WTC11 (cell line): ENCODE data around the gene ECSCR. TPM values are rescaled to one million over a fixed set of nuclear protein-coding genes. Genes with fewer than 3 reads are reported as not detected.

Experiments
- ATAC-seq: fragments of 200-7000 bp; cut with Tn5 transposase; 2 replicates; pipeline ENCODE4 v1.10.0; 2021; ENCODE audit warnings: mild to moderate bottlenecking, moderate library complexity
- CTCF ChIA-PET: fragments of 300-600 bp; sonication (Branson Sonifier 250); formaldehyde crosslinking; loops from one replicate; lab custom pipeline; 2021; ENCODE audit warnings: antibody characterized with exemption; lab: Charles Lee
- POLR2A ChIA-PET: fragments of 350-600 bp; sonication (Branson Sonifier 250); formaldehyde crosslinking; loops from one replicate; lab custom pipeline; 2021; ENCODE audit warnings: antibody characterized with exemption; lab: Charles Lee
- DNase-seq: peaks from one replicate; pipeline ENCODE4 v3.0.0; 2021; ENCODE audit warnings: low spot score
- H3K27ac Mint-ChIP-seq: 2 replicates; pipeline ENCODE4 v1.8.0; 2021; ENCODE audit warnings: mixed read lengths
- H3K27me3 Mint-ChIP-seq: 2 replicates; pipeline ENCODE4 v1.8.0; 2021; ENCODE audit warnings: low read depth, mild to moderate bottlenecking, moderate library complexity, mixed read lengths
- H3K36me3 Mint-ChIP-seq: 2 replicates; pipeline ENCODE4 v1.8.0; 2021; ENCODE audit warnings: mixed read lengths
- H3K4me1 Mint-ChIP-seq: 2 replicates; pipeline ENCODE4 v1.8.0; 2022; ENCODE audit warnings: mixed read lengths
- H3K4me3 Mint-ChIP-seq: 2 replicates; pipeline ENCODE4 v1.8.0; 2021; ENCODE audit warnings: mild to moderate bottlenecking, moderate library complexity, mixed read lengths
- H3K9me3 Mint-ChIP-seq: 2 replicates; pipeline ENCODE4 v1.8.0; 2021; ENCODE audit warnings: mixed read lengths
- CREM ChIP-seq: sonication (generic); formaldehyde crosslinking; IDR thresholded peaks from 2 replicates; pipeline ENCODE4 v1.8.1; 2022; ENCODE audit warnings: mild to moderate bottlenecking, missing genetic modification reagents, moderate library complexity
- E2F5 ChIP-seq: sonication (generic); formaldehyde crosslinking; IDR thresholded peaks from 2 replicates; pipeline ENCODE4 v1.8.1; 2022; ENCODE audit warnings: mild to moderate bottlenecking, moderate library complexity, missing genetic modification reagents
- ELF4 ChIP-seq: sonication (generic); formaldehyde crosslinking; IDR thresholded peaks from 2 replicates; pipeline ENCODE4 v1.8.1; 2022; ENCODE audit warnings: low read depth, mild to moderate bottlenecking, moderate library complexity, missing genetic modification reagents
- EMX1 ChIP-seq: fragments of 250-450 bp; sonication (Bioruptor Pico); IDR thresholded peaks from 2 replicates; pipeline ENCODE4 v1.8.0; 2021; ENCODE audit warnings: mild to moderate bottlenecking
- ESRRA ChIP-seq: sonication (generic); formaldehyde crosslinking; IDR thresholded peaks from 2 replicates; pipeline ENCODE4 v1.8.1; 2022; ENCODE audit warnings: mild to moderate bottlenecking, missing genetic modification reagents, borderline replicate concordance
- FOXP1 ChIP-seq: sonication (generic); formaldehyde crosslinking; IDR thresholded peaks from 2 replicates; pipeline ENCODE4 v1.8.0; 2022; ENCODE audit warnings: missing genetic modification reagents, mild to moderate bottlenecking, moderate library complexity, borderline replicate concordance
- IRF2 ChIP-seq: sonication (generic); formaldehyde crosslinking; IDR thresholded peaks from 2 replicates; pipeline ENCODE4 v1.8.0; 2022; ENCODE audit warnings: low read depth, missing genetic modification reagents, borderline replicate concordance
- NFE2L1 ChIP-seq: sonication (generic); formaldehyde crosslinking; IDR thresholded peaks from 2 replicates; pipeline ENCODE4 v1.8.1; 2023; ENCODE audit warnings: missing genetic modification reagents
- NFYB ChIP-seq: sonication (generic); formaldehyde crosslinking; conservative IDR thresholded peaks from 2 replicates; pipeline ENCODE4 v1.8.0; 2022; ENCODE audit warnings: low read depth, missing genetic modification reagents
- NR3C1 ChIP-seq: sonication (generic); formaldehyde crosslinking; conservative IDR thresholded peaks from 2 replicates; pipeline ENCODE4 v1.8.1; 2023; ENCODE audit warnings: low read depth, mild to moderate bottlenecking, missing genetic modification reagents
- PREB ChIP-seq: sonication (generic); formaldehyde crosslinking; IDR thresholded peaks from 2 replicates; pipeline ENCODE4 v1.8.1; 2022; ENCODE audit warnings: mild to moderate bottlenecking, missing genetic modification reagents, moderate library complexity, borderline replicate concordance
- SMAD3 ChIP-seq: sonication (generic); formaldehyde crosslinking; IDR thresholded peaks from 2 replicates; pipeline ENCODE4 v1.8.0; 2022; ENCODE audit warnings: missing genetic modification reagents, mild to moderate bottlenecking, borderline replicate concordance
- SOX15 ChIP-seq: fragments of 250-450 bp; sonication (Bioruptor Pico); IDR thresholded peaks from 2 replicates; pipeline ENCODE4 v1.9.0; 2021; ENCODE audit warnings: mild to moderate bottlenecking
- TEAD1 ChIP-seq: sonication (generic); formaldehyde crosslinking; IDR thresholded peaks from 2 replicates; pipeline ENCODE4 v1.8.0; 2022; ENCODE audit warnings: mild to moderate bottlenecking, missing genetic modification reagents
- ZMAT4 ChIP-seq: fragments of 250-450 bp; sonication (Bioruptor Pico); IDR thresholded peaks from 2 replicates; pipeline ENCODE4 v1.9.0; 2021; ENCODE audit warnings: mild to moderate bottlenecking
- ZNF121 ChIP-seq: sonication (generic); formaldehyde crosslinking; IDR thresholded peaks from 2 replicates; pipeline ENCODE4 v1.8.0; 2023; ENCODE audit warnings: missing genetic modification reagents
- ZNF263 ChIP-seq: sonication (generic); formaldehyde crosslinking; IDR thresholded peaks from 2 replicates; pipeline ENCODE4 v1.8.1; 2022; ENCODE audit warnings: low read depth, mild to moderate bottlenecking, moderate library complexity, missing genetic modification reagents
- ZNF423 ChIP-seq: fragments of 250-450 bp; sonication (Bioruptor Pico); IDR thresholded peaks from 2 replicates; pipeline ENCODE4 v2.1.2; 2022; ENCODE audit warnings: mild to moderate bottlenecking, moderate library complexity
- ZNF671 ChIP-seq: fragments of 250-450 bp; sonication (Bioruptor Pico); IDR thresholded peaks from 2 replicates; pipeline ENCODE4 v1.8.0; 2021; ENCODE audit warnings: mild to moderate bottlenecking
- total RNA-seq: library from RNA; stranded (reverse); gene quantifications from 3 replicates; pipeline ENCODE4 v1.2.3, GENCODE V29; 2021
- TF ChIP-seq, protein P1 (sequence below): sonication (generic); formaldehyde crosslinking; conservative IDR thresholded peaks from 2 replicates; pipeline ENCODE4 v1.8.1; 2023; ENCODE audit warnings: mild to moderate bottlenecking, low read depth, missing genetic modification reagents, moderate library complexity
- TF ChIP-seq, protein P2 (sequence below): sonication (generic); formaldehyde crosslinking; IDR thresholded peaks from 2 replicates; pipeline ENCODE4 v1.8.0; 2022; ENCODE audit warnings: mild to moderate bottlenecking, missing genetic modification reagents
- TF ChIP-seq, protein P3 (sequence below): sonication (generic); formaldehyde crosslinking; IDR thresholded peaks from 2 replicates; pipeline ENCODE4 v1.8.0; 2023; ENCODE audit warnings: missing genetic modification reagents, mild to moderate bottlenecking, borderline replicate concordance

Gene ECSCR
- total RNA-seq, 1 experiment from 2014 or later: 2.7 TPM

GRCh38 chr5:139435676-139436075 lies 26.9 kb downstream of the ECSCR start (continued):
- TF ChIP-seq SOX15 (CRISPR knock-in tag) (no peak), SMAD3 (CRISPR knock-in tag) (no peak), NFE2L1 (no peak)
- TF ChIP-seq, all 79 proteins: peak for 0

DNA sequence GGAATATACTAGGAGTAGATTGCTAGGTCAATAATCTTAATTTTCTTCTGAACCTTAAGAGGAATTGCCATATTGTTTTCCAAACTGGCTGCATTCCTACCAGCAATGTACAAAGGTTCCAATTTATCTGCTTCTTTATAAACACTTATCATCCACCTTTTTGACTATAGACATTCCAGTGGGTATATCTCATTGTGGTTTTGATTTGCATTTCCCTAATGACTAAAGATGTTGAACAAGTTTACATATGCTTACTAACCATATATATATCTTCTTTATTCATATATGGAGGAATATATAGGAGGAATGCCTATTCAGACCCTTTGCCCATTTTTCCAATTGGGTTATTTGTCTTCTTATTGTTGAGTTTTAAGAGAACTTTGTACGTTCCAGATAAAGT lies 30.8 kb downstream of the ECSCR start:
- DNase-seq (no peak), ATAC-seq (no peak)
- Mint-ChIP-seq H3K4me1 (no peaks in the 10 kb centered on the region), H3K27ac (no peak overlapping the region), H3K4me3 (no peak overlapping the region), H3K27me3 (no peaks in the 10 kb centered on the region), H3K9me3 (no peaks in the 10 kb centered on the region), H3K36me3 (peaks cover 16% of the 10 kb centered on the region)
- ChIA-PET POLR2A (no interaction called here), CTCF (interaction anchor here (2.4 kb wide), 1 partner anchor 9 kb away, joined by 8 read pairs; no protein-coding TSS in a partner anchor)
- TF ChIP-seq NFYB (CRISPR knock-in tag): no peak
- TF ChIP-seq ZNF423: no peak
- TF ChIP-seq CREM: no peak
- TF ChIP-seq, protein P1, sequence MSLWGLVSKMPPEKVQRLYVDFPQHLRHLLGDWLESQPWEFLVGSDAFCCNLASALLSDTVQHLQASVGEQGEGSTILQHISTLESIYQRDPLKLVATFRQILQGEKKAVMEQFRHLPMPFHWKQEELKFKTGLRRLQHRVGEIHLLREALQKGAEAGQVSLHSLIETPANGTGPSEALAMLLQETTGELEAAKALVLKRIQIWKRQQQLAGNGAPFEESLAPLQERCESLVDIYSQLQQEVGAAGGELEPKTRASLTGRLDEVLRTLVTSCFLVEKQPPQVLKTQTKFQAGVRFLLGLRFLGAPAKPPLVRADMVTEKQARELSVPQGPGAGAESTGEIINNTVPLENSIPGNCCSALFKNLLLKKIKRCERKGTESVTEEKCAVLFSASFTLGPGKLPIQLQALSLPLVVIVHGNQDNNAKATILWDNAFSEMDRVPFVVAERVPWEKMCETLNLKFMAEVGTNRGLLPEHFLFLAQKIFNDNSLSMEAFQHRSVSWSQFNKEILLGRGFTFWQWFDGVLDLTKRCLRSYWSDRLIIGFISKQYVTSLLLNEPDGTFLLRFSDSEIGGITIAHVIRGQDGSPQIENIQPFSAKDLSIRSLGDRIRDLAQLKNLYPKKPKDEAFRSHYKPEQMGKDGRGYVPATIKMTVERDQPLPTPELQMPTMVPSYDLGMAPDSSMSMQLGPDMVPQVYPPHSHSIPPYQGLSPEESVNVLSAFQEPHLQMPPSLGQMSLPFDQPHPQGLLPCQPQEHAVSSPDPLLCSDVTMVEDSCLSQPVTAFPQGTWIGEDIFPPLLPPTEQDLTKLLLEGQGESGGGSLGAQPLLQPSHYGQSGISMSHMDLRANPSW (CRISPR knock-in tag): no peak
- no peak for TF ChIP-seq ELF4 (CRISPR knock-in tag)
- no peak for TF ChIP-seq ZNF671 (CRISPR knock-in tag)
- TF ChIP-seq, protein P2, sequence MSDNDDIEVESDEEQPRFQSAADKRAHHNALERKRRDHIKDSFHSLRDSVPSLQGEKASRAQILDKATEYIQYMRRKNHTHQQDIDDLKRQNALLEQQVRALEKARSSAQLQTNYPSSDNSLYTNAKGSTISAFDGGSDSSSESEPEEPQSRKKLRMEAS (CRISPR knock-in tag): no peak
- no peak for TF ChIP-seq ZNF263 (CRISPR knock-in tag)

- ChIA-PET POLR2A (interaction anchor here (0.5 to 1.2 kb wide), 2 partner anchors 9 to 93 kb away, joined by 4 to 5 read pairs; partner anchors contain the start of gene DNAJC18), CTCF (no interaction called here)
- Mint-ChIP-seq H3K4me3 (no peak overlapping the region), H3K9me3 (no peaks in the 10 kb centered on the region), H3K36me3 (peaks cover 20% of the 10 kb centered on the region), H3K4me1 (no peaks in the 10 kb centered on the region), H3K27ac (no peak overlapping the region), H3K27me3 (no peaks in the 10 kb centered on the region)
- no peak for DNase-seq
- ATAC-seq: no peak
- TF ChIP-seq ZNF671 (CRISPR knock-in tag): no peak
- no peak for TF ChIP-seq TEAD1
- no peak for TF ChIP-seq ZNF121 (CRISPR knock-in tag)
- TF ChIP-seq, protein P1 (CRISPR knock-in tag): no peak
- no peak for TF ChIP-seq ZMAT4 (CRISPR knock-in tag)
- TF ChIP-seq EMX1 (CRISPR knock-in tag): no peak
- no peak for TF ChIP-seq PREB (CRISPR knock-in tag)
- no peak for TF ChIP-seq ESRRA (CRISPR knock-in tag)
- TF ChIP-seq ELF4 (CRISPR knock-in tag): no peak
- TF ChIP-seq E2F5 (CRISPR knock-in tag): no peak
- TF ChIP-seq FOXP1: no peak
- no peak for TF ChIP-seq NR3C1 (CRISPR knock-in tag)
- TF ChIP-seq, protein P3, sequence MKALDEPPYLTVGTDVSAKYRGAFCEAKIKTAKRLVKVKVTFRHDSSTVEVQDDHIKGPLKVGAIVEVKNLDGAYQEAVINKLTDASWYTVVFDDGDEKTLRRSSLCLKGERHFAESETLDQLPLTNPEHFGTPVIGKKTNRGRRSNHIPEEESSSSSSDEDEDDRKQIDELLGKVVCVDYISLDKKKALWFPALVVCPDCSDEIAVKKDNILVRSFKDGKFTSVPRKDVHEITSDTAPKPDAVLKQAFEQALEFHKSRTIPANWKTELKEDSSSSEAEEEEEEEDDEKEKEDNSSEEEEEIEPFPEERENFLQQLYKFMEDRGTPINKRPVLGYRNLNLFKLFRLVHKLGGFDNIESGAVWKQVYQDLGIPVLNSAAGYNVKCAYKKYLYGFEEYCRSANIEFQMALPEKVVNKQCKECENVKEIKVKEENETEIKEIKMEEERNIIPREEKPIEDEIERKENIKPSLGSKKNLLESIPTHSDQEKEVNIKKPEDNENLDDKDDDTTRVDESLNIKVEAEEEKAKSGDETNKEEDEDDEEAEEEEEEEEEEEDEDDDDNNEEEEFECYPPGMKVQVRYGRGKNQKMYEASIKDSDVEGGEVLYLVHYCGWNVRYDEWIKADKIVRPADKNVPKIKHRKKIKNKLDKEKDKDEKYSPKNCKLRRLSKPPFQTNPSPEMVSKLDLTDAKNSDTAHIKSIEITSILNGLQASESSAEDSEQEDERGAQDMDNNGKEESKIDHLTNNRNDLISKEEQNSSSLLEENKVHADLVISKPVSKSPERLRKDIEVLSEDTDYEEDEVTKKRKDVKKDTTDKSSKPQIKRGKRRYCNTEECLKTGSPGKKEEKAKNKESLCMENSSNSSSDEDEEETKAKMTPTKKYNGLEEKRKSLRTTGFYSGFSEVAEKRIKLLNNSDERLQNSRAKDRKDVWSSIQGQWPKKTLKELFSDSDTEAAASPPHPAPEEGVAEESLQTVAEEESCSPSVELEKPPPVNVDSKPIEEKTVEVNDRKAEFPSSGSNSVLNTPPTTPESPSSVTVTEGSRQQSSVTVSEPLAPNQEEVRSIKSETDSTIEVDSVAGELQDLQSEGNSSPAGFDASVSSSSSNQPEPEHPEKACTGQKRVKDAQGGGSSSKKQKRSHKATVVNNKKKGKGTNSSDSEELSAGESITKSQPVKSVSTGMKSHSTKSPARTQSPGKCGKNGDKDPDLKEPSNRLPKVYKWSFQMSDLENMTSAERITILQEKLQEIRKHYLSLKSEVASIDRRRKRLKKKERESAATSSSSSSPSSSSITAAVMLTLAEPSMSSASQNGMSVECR (CRISPR knock-in tag): no peak
- no peak for TF ChIP-seq IRF2 (CRISPR knock-in tag)
Observed at GRCh38 chr5:139430015-139430414, 32.5 kb downstream of the ECSCR start.
